ENCODE results near the gene NTRK3. TPM values are rescaled to one million over a fixed set of nuclear protein-coding genes. Genes with fewer than 3 reads are reported as not detected.

NTRK3 gene
- polyA plus RNA-seq, 1 experiment = 0.21 TPM

DNA sequence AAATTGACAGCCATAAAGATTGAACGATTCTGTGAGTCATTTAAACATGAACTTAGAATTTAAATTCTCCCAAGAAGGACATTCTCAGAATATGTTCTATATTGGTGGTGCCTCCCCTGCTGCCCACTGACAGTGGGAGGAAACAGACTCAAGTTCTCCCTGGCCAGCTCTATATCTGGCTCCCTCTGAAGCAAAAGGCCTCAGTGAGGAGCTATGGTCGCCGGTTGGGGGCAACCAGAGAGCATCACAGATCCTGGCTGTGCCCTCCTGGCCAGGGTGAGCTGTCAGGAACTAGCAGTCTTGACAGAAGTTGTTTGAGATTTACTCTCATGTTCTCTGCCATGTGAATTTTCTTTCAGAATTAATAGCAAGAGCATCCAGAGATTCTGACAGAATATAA lies 285.5 kb downstream of the NTRK3 start:
- Histone ChIP-seq H3K27ac (ENCODE audit: low read depth, low read length) (no peak overlapping the region), H3K27me3 (ENCODE audit: control insufficient read depth, insufficient read depth, low read length) (no peaks in the 10 kb centered on the region), H3K4me3 (ENCODE audit: low read depth, low read length) (no peak overlapping the region), H3K9me3 (ENCODE audit: control insufficient read depth, insufficient read depth, low read length) (peaks cover 3% of the 10 kb centered on the region; the same call in 1 of the 2 replicates)
- TF ChIP-seq, protein P1, sequence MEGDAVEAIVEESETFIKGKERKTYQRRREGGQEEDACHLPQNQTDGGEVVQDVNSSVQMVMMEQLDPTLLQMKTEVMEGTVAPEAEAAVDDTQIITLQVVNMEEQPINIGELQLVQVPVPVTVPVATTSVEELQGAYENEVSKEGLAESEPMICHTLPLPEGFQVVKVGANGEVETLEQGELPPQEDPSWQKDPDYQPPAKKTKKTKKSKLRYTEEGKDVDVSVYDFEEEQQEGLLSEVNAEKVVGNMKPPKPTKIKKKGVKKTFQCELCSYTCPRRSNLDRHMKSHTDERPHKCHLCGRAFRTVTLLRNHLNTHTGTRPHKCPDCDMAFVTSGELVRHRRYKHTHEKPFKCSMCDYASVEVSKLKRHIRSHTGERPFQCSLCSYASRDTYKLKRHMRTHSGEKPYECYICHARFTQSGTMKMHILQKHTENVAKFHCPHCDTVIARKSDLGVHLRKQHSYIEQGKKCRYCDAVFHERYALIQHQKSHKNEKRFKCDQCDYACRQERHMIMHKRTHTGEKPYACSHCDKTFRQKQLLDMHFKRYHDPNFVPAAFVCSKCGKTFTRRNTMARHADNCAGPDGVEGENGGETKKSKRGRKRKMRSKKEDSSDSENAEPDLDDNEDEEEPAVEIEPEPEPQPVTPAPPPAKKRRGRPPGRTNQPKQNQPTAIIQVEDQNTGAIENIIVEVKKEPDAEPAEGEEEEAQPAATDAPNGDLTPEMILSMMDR (IDR thresholded peaks at IDR 0.05; ENCODE audit: low read depth, low read length) = no peak
- no peak for DNase-seq (ENCODE audit: low read depth, low spot score)
- POLR2A ChIA-PET = no interaction called here
- CTCF ChIA-PET = no interaction called here

DNA sequence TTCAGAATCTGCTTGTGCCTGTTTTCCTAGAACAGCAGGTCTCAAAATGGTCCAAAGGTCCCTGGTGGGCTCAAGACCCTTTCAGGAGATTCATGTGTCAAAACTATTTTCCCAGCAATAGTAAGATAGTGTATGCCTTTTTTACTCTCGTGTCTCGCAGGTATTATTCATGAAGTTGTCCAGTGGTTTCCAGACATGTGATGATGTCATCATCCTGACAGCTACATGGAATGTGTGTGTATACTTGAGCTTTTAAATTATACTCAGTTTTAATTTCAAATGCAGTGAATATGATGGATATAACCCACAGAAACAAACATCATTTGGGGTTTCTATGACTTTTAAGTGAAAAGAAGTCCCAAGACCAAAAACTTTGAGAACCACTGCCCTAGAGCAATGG lies 288.6 kb downstream of the NTRK3 start:
- H3K9me3 ChIP-seq (ENCODE audit: control insufficient read depth, insufficient read depth, low read length) = no peaks in the 10 kb centered on the region
- CTCF ChIA-PET = no interaction called here
- H3K27ac ChIP-seq (ENCODE audit: low read depth, low read length) = no peak overlapping the region
- DNase-seq (ENCODE audit: low read depth, low spot score) = no peak
- POLR2A ChIA-PET = no interaction called here
- no peaks in the 10 kb centered on the region for H3K27me3 ChIP-seq (ENCODE audit: control insufficient read depth, insufficient read depth, low read length)
- no peak overlapping the region for H3K4me3 ChIP-seq (ENCODE audit: low read depth, low read length)
- TF ChIP-seq, protein P1 (IDR thresholded peaks at IDR 0.05; ENCODE audit: low read depth, low read length) = no peak

DNA sequence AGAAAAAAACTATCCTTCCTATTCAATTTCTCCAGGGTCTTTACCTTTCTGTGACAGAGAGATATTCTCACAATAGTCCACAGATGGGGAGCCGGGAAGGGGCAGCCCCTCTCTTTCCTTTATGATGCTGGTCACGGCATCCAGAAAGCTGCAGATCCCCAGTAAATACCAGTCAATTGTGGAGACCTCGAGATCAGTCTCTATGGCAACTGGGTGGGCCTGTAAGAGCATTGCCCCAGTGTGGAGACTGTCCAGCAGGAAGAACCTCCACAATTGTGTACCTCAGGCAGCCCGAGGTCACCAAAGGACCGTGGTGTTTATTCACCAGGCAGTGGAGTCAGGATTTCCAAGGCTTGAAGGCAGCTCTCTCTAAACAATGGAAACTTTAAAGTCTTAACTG lies 291.2 kb downstream of the NTRK3 start:
- POLR2A ChIA-PET = no interaction called here
- TF ChIP-seq, protein P1 (IDR thresholded peaks at IDR 0.05; ENCODE audit: low read depth, low read length) = no peak
- Histone ChIP-seq H3K27ac (ENCODE audit: low read depth, low read length) (no peak overlapping the region), H3K9me3 (ENCODE audit: control insufficient read depth, insufficient read depth, low read length) (no peaks in the 10 kb centered on the region), H3K4me3 (ENCODE audit: low read depth, low read length) (no peak overlapping the region), H3K27me3 (ENCODE audit: control insufficient read depth, insufficient read depth, low read length) (no peaks in the 10 kb centered on the region)
- CTCF ChIA-PET = no interaction called here
- no peak for DNase-seq (ENCODE audit: low read depth, low spot score)

DNA sequence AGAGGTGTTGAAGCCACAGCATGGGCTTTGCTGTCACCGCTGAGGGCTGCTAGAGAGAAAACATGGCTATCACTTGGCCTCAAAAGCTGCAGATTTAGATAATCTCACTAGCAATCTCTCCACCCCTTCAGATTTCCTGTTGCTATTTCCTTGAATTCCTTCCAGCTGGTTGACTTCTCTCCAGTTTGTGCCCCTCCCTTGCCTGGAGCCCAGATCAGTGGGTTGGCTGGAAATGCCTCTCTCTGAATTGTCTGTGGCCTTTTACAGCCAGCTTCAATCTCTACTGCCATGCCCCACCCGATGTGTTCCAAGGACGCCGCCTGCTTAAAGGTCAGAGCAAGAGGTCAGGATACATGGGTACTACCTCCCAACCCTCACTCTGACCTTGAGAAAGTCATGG lies 294.1 kb downstream of the NTRK3 start:
- POLR2A ChIA-PET = no interaction called here
- Histone ChIP-seq H3K27ac (ENCODE audit: low read depth, low read length) (no peak overlapping the region), H3K9me3 (ENCODE audit: control insufficient read depth, insufficient read depth, low read length) (no peaks in the 10 kb centered on the region), H3K27me3 (ENCODE audit: control insufficient read depth, insufficient read depth, low read length) (no peaks in the 10 kb centered on the region), H3K4me3 (ENCODE audit: low read depth, low read length) (no peak overlapping the region)
- TF ChIP-seq, protein P1 (IDR thresholded peaks at IDR 0.05; ENCODE audit: low read depth, low read length) = no peak
- CTCF ChIA-PET = no interaction called here
- DNase-seq (ENCODE audit: low read depth, low spot score) = no peak

DNA sequence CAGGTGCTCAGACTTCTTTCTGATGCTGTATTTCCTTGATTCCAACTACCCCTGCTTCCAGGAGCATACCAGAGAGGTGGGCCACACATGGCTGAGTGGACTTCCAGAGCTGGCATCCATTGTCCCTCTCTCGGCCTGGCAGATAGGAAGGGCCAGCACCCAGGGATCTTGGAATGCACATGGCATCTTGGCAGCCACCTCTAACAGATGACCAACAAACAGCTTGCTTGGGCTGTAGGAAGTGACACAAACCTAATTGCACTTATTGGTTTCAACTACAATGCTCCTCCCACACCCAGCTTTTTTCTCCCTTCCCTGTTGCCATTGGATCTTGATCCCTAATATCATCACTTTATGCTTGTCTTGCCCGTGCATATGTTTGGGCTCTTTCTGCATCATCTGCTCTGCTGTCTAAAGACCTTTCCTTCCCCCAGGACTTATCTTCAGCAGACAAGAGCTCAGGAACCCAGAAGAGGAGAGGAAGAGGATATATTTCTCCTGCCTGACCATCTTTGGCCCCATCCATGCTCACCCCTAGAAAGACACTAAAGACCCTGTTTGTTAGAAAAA lies 294.6 kb downstream of the NTRK3 start:
- H3K4me3 ChIP-seq (ENCODE audit: low read depth, low read length) = no peak overlapping the region
- CTCF ChIA-PET = no interaction called here
- no peak for DNase-seq (ENCODE audit: low read depth, low spot score)

More for the DNA sequence above, 294.6 kb downstream of the NTRK3 start:
- TF ChIP-seq, protein P1 (IDR thresholded peaks at IDR 0.05; ENCODE audit: low read depth, low read length) = no peak
- POLR2A ChIA-PET = no interaction called here
- H3K27ac ChIP-seq (ENCODE audit: low read depth, low read length) = no peak overlapping the region
- H3K9me3 ChIP-seq (ENCODE audit: control insufficient read depth, insufficient read depth, low read length) = no peaks in the 10 kb centered on the region
- no peaks in the 10 kb centered on the region for H3K27me3 ChIP-seq (ENCODE audit: control insufficient read depth, insufficient read depth, low read length)

All from AG04450 (cell line).